ENCODE results near the gene RHOJ. TPM values are rescaled to one million over a fixed set of nuclear protein-coding genes. Genes with fewer than 3 reads are reported as not detected.

Gene RHOJ
- total RNA-seq, 1 experiment from 2014 or later: 30.2 TPM

DNA sequence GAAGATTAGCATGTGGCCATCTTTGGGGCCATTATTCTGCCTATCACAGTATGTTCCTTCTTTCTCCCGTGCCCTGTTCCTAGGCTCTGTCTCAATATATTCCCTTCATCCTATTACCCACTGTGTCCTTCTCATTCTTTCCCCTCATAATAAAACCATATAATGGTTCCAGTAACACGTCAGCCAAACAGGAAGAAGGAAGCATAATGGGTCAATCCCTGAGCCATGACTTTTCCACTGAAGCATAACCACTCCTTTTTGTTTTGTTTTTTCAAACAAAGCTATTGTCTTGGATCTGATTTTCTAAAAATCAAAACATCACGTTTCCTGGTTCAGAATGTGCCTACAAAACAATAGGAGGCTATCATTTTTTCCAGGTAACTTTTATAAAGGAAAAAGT is 21.3 kb upstream of the RHOJ start:
- TF ChIP-seq, protein P1, sequence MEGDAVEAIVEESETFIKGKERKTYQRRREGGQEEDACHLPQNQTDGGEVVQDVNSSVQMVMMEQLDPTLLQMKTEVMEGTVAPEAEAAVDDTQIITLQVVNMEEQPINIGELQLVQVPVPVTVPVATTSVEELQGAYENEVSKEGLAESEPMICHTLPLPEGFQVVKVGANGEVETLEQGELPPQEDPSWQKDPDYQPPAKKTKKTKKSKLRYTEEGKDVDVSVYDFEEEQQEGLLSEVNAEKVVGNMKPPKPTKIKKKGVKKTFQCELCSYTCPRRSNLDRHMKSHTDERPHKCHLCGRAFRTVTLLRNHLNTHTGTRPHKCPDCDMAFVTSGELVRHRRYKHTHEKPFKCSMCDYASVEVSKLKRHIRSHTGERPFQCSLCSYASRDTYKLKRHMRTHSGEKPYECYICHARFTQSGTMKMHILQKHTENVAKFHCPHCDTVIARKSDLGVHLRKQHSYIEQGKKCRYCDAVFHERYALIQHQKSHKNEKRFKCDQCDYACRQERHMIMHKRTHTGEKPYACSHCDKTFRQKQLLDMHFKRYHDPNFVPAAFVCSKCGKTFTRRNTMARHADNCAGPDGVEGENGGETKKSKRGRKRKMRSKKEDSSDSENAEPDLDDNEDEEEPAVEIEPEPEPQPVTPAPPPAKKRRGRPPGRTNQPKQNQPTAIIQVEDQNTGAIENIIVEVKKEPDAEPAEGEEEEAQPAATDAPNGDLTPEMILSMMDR (conservative IDR thresholded peaks at IDR 0.05; ENCODE audit: low read depth, low read length): no peak
- TF ChIP-seq EZH2 (IDR thresholded peaks at IDR 0.05; ENCODE audit: borderline replicate concordance, low read depth, low read length, poor library complexity, severe bottlenecking): no peak
- Histone ChIP-seq H3K36me3 (ENCODE audit: insufficient read depth, low read length, poor library complexity, severe bottlenecking) (no peaks in the 10 kb centered on the region), H3K27ac (ENCODE audit: low read depth, low read length, poor library complexity, severe bottlenecking) (no peak overlapping the region), H3K9me3 (ENCODE audit: low read depth, low read length, poor library complexity, severe bottlenecking) (no peaks in the 10 kb centered on the region), H3K27me3 (replicated peaks; ENCODE audit: insufficient read depth, low read depth, low read length, poor library complexity) (no peaks in the 10 kb centered on the region), H3K4me3 (ENCODE audit: low read depth, low read length, poor library complexity, severe bottlenecking) (no peak overlapping the region), H3K4me1 (ENCODE audit: insufficient read depth, low read length, poor library complexity, severe bottlenecking) (peaks cover 4% of the 10 kb centered on the region)
- no peak for DNase-seq (ENCODE audit: low spot score)
- no TSS peak for BruUV-seq (replicated peaks)
- POLR2A ChIA-PET (ENCODE audit: low non-redundant PET): no interaction called here
- CTCF ChIA-PET: interaction anchor here (1.1 kb wide), 1 partner anchor 9 kb away, joined by 3 read pairs; no protein-coding TSS in a partner anchor
- intact Hi-C loops (cut with micrococcal nuclease; ENCODE audit: unreplicated experiment): no loop called here

DNA sequence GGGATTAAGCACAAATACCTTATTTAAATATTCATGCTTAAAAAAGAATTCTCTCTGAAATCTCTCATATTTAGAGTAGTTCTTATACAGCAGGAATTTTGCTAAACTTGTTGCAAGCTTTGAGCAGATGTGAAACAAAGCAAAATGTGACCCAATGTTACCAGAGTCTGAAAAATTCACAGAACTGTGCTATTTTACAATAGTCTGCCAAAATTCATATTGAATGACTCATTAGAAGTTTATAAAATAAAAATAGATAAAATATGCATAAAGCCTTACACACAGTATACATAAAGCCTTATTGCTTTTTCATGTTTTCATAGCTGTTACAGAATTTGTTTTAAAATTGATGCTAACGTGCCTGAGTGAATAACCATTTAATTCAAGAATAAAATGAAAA is 17.8 kb upstream of the RHOJ start:
- no peak overlapping the region for H3K27ac ChIP-seq (ENCODE audit: low read depth, low read length, poor library complexity, severe bottlenecking)
- CTCF ChIA-PET: no interaction called here

DNA sequence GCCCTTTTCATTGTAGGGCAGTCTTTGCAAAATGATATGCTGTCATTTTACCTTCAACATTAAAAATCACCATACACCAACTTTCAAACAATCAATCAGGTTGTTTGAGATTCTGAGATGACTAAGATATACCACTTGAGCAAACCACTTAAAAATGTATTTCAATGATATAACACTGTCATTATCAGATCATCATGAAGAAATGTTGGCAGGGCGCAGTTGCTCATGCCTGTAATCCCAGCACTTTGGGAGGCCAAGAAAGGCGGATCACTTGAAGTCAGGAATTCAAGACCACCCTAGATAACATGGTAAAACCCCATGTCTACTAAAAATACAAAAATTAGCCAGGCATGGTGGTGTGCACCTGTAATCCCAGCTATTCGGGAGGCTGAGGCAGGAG is 13.0 kb upstream of the RHOJ start:
- CTCF ChIA-PET: no interaction called here
- BruUV-seq (replicated peaks): no TSS peak

More for the DNA sequence above, 17.8 kb upstream of the RHOJ start:
- BruUV-seq (replicated peaks): no TSS peak
- no peak for TF ChIP-seq EZH2 (IDR thresholded peaks at IDR 0.05; ENCODE audit: borderline replicate concordance, low read depth, low read length, poor library complexity, severe bottlenecking)
- TF ChIP-seq, protein P1 (conservative IDR thresholded peaks at IDR 0.05; ENCODE audit: low read depth, low read length): no peak
- Histone ChIP-seq H3K4me3 (ENCODE audit: low read depth, low read length, poor library complexity, severe bottlenecking) (no peak overlapping the region), H3K9me3 (ENCODE audit: low read depth, low read length, poor library complexity, severe bottlenecking) (no peaks in the 10 kb centered on the region), H3K27me3 (replicated peaks; ENCODE audit: insufficient read depth, low read depth, low read length, poor library complexity) (no peaks in the 10 kb centered on the region), H3K4me1 (ENCODE audit: insufficient read depth, low read length, poor library complexity, severe bottlenecking) (peaks cover 4% of the 10 kb centered on the region), H3K36me3 (ENCODE audit: insufficient read depth, low read length, poor library complexity, severe bottlenecking) (no peaks in the 10 kb centered on the region)
- POLR2A ChIA-PET (ENCODE audit: low non-redundant PET): no interaction called here
- intact Hi-C loops (cut with micrococcal nuclease; ENCODE audit: unreplicated experiment): no loop called here
- DNase-seq (ENCODE audit: low spot score): no peak

More for the DNA sequence above, 13.0 kb upstream of the RHOJ start:
- Histone ChIP-seq H3K36me3 (ENCODE audit: insufficient read depth, low read length, poor library complexity, severe bottlenecking) (no peaks in the 10 kb centered on the region), H3K27ac (ENCODE audit: low read depth, low read length, poor library complexity, severe bottlenecking) (no peak overlapping the region), H3K9me3 (ENCODE audit: low read depth, low read length, poor library complexity, severe bottlenecking) (no peaks in the 10 kb centered on the region), H3K4me3 (ENCODE audit: low read depth, low read length, poor library complexity, severe bottlenecking) (no peak overlapping the region), H3K4me1 (ENCODE audit: insufficient read depth, low read length, poor library complexity, severe bottlenecking) (peaks cover 4% of the 10 kb centered on the region), H3K27me3 (replicated peaks; ENCODE audit: insufficient read depth, low read depth, low read length, poor library complexity) (no peaks in the 10 kb centered on the region)
- TF ChIP-seq, protein P1 (conservative IDR thresholded peaks at IDR 0.05; ENCODE audit: low read depth, low read length): no peak
- TF ChIP-seq EZH2 (IDR thresholded peaks at IDR 0.05; ENCODE audit: borderline replicate concordance, low read depth, low read length, poor library complexity, severe bottlenecking): no peak
- intact Hi-C loops (cut with micrococcal nuclease; ENCODE audit: unreplicated experiment): no loop called here
- DNase-seq (ENCODE audit: low spot score): no peak
- POLR2A ChIA-PET (ENCODE audit: low non-redundant PET): no interaction called here
